ENCODE measurements around the gene NFKBIB. TPM values are rescaled to one million over a fixed set of nuclear protein-coding genes. Genes with fewer than 3 reads are reported as not detected.

The NFKBIB gene
- total RNA-seq, 1 experiment from 2014 or later, result 13.5 TPM

- Histone ChIP-seq H3K36me3 (ENCODE audit: insufficient read depth, low read length) (no peaks in the 10 kb centered on the region), H3K9me2 (replicated peaks; ENCODE audit: insufficient read depth, low read length) (no peaks in the 10 kb centered on the region), H3K9me3 (ENCODE audit: low read length) (no peaks in the 10 kb centered on the region), H3K4me3 (ENCODE audit: low read length) (no peak overlapping the region), H3K79me2 (ENCODE audit: low read length) (no peaks in the 10 kb centered on the region), H3K4me1 (ENCODE audit: low read length) (no peaks in the 10 kb centered on the region), H2AFZ (ENCODE audit: low read length) (no peak overlapping the region), H3K9ac (ENCODE audit: low read length) (no peak overlapping the region), H3K4me2 (ENCODE audit: low read depth, low read length, poor library complexity, severe bottlenecking) (no peak overlapping the region), H3K27ac (ENCODE audit: low read length) (no peak overlapping the region), H3K27me3 (ENCODE audit: low read length) (no peaks in the 10 kb centered on the region), H4K20me1 (ENCODE audit: insufficient read depth, low read depth, low read length) (no peaks in the 10 kb centered on the region)
- no peak for DNase-seq
Measured at GRCh38 chr19:38915329-38916321, 15.9 kb downstream of the NFKBIB start.

GRCh38 chr19:38917516-38917915 is 17.7 kb downstream of the NFKBIB start:
- Histone ChIP-seq H3K4me2 (ENCODE audit: low read depth, low read length, poor library complexity, severe bottlenecking) (no peak overlapping the region), H2AFZ (ENCODE audit: low read length) (no peak overlapping the region), H4K20me1 (ENCODE audit: insufficient read depth, low read depth, low read length) (no peaks in the 10 kb centered on the region), H3K36me3 (ENCODE audit: insufficient read depth, low read length) (no peaks in the 10 kb centered on the region), H3K79me2 (ENCODE audit: low read length) (no peaks in the 10 kb centered on the region), H3K4me1 (ENCODE audit: low read length) (no peaks in the 10 kb centered on the region), H3K4me3 (ENCODE audit: low read length) (no peak overlapping the region), H3K9ac (ENCODE audit: low read length) (no peak overlapping the region), H3K27me3 (ENCODE audit: low read length) (no peaks in the 10 kb centered on the region), H3K9me3 (ENCODE audit: low read length) (no peaks in the 10 kb centered on the region), H3K27ac (ENCODE audit: low read length) (no peak overlapping the region), H3K9me2 (replicated peaks; ENCODE audit: insufficient read depth, low read length) (no peaks in the 10 kb centered on the region)
- no peak for DNase-seq

GRCh38 chr19:38917921-38918491 is 18.2 kb downstream of the NFKBIB start:
- DNase-seq, result no peak
- Histone ChIP-seq H3K79me2 (ENCODE audit: low read length) (no peaks in the 10 kb centered on the region), H3K4me2 (ENCODE audit: low read depth, low read length, poor library complexity, severe bottlenecking) (no peak overlapping the region), H3K9me3 (ENCODE audit: low read length) (no peaks in the 10 kb centered on the region), H4K20me1 (ENCODE audit: insufficient read depth, low read depth, low read length) (no peaks in the 10 kb centered on the region), H3K9ac (ENCODE audit: low read length) (no peak overlapping the region), H3K27ac (ENCODE audit: low read length) (no peak overlapping the region), H3K4me3 (ENCODE audit: low read length) (no peak overlapping the region), H3K4me1 (ENCODE audit: low read length) (no peaks in the 10 kb centered on the region), H3K27me3 (ENCODE audit: low read length) (no peaks in the 10 kb centered on the region), H3K9me2 (replicated peaks; ENCODE audit: insufficient read depth, low read length) (no peaks in the 10 kb centered on the region), H3K36me3 (ENCODE audit: insufficient read depth, low read length) (no peaks in the 10 kb centered on the region), H2AFZ (ENCODE audit: low read length) (no peak overlapping the region)

GRCh38 chr19:38918526-38918925 is 18.8 kb downstream of the NFKBIB start:
- H4K20me1 ChIP-seq (ENCODE audit: insufficient read depth, low read depth, low read length), result no peaks in the 10 kb centered on the region
- no peaks in the 10 kb centered on the region for H3K79me2 ChIP-seq (ENCODE audit: low read length)
- H2AFZ ChIP-seq (ENCODE audit: low read length), result no peak overlapping the region
- no peak overlapping the region for H3K9ac ChIP-seq (ENCODE audit: low read length)
- no peaks in the 10 kb centered on the region for H3K27me3 ChIP-seq (ENCODE audit: low read length)
- no peak overlapping the region for H3K4me2 ChIP-seq (ENCODE audit: low read depth, low read length, poor library complexity, severe bottlenecking)
- H3K9me2 ChIP-seq (replicated peaks; ENCODE audit: insufficient read depth, low read length), result no peaks in the 10 kb centered on the region
- no peak for DNase-seq
- H3K27ac ChIP-seq (ENCODE audit: low read length), result no peak overlapping the region
- no peaks in the 10 kb centered on the region for H3K36me3 ChIP-seq (ENCODE audit: insufficient read depth, low read length)
- H3K4me3 ChIP-seq (ENCODE audit: low read length), result no peak overlapping the region
- H3K9me3 ChIP-seq (ENCODE audit: low read length), result no peaks in the 10 kb centered on the region
- H3K4me1 ChIP-seq (ENCODE audit: low read length), result no peaks in the 10 kb centered on the region

GRCh38 chr19:38919837-38920601 is 20.2 kb downstream of the NFKBIB start:
- 0 out of 2 replicates have a peak, but pooled peaks cover 3% of the 10 kb centered on the region for H3K36me3 ChIP-seq (ENCODE audit: insufficient read depth, low read length)

GRCh38 chr19:38920602-38921419 is 21.0 kb downstream of the NFKBIB start:
- Histone ChIP-seq H3K36me3 (ENCODE audit: insufficient read depth, low read length) (0 out of 2 replicates have a peak, but pooled peaks cover 3% of the 10 kb centered on the region), H3K4me1 (ENCODE audit: low read length) (no peaks in the 10 kb centered on the region), H3K9ac (ENCODE audit: low read length) (no peak overlapping the region), H3K79me2 (ENCODE audit: low read length) (no peaks in the 10 kb centered on the region), H3K9me3 (ENCODE audit: low read length) (no peaks in the 10 kb centered on the region), H3K4me2 (ENCODE audit: low read depth, low read length, poor library complexity, severe bottlenecking) (no peak overlapping the region), H4K20me1 (ENCODE audit: insufficient read depth, low read depth, low read length) (no peaks in the 10 kb centered on the region), H3K27ac (ENCODE audit: low read length) (no peak overlapping the region), H3K4me3 (ENCODE audit: low read length) (no peak overlapping the region), H3K27me3 (ENCODE audit: low read length) (no peaks in the 10 kb centered on the region), H3K9me2 (replicated peaks; ENCODE audit: insufficient read depth, low read length) (no peaks in the 10 kb centered on the region), H2AFZ (ENCODE audit: low read length) (no peak overlapping the region)
- DNase-seq, result no peak

More at GRCh38 chr19:38919837-38920601, 20.2 kb downstream of the NFKBIB start:
- Histone ChIP-seq H3K4me3 (ENCODE audit: low read length) (no peak overlapping the region), H4K20me1 (ENCODE audit: insufficient read depth, low read depth, low read length) (no peaks in the 10 kb centered on the region), H3K9me2 (replicated peaks; ENCODE audit: insufficient read depth, low read length) (no peaks in the 10 kb centered on the region), H3K27me3 (ENCODE audit: low read length) (no peaks in the 10 kb centered on the region), H3K4me1 (ENCODE audit: low read length) (no peaks in the 10 kb centered on the region), H3K4me2 (ENCODE audit: low read depth, low read length, poor library complexity, severe bottlenecking) (no peak overlapping the region), H3K79me2 (ENCODE audit: low read length) (no peaks in the 10 kb centered on the region), H2AFZ (ENCODE audit: low read length) (no peak overlapping the region), H3K27ac (ENCODE audit: low read length) (no peak overlapping the region), H3K9ac (ENCODE audit: low read length) (no peak overlapping the region), H3K9me3 (ENCODE audit: low read length) (no peaks in the 10 kb centered on the region)
- DNase-seq, result no peak

GRCh38 chr19:38921420-38922274 is 21.9 kb downstream of the NFKBIB start:
- Histone ChIP-seq H3K79me2 (ENCODE audit: low read length) (no peaks in the 10 kb centered on the region), H3K36me3 (ENCODE audit: insufficient read depth, low read length) (0 out of 2 replicates have a peak, but pooled peaks cover 3% of the 10 kb centered on the region), H3K4me2 (ENCODE audit: low read depth, low read length, poor library complexity, severe bottlenecking) (no peak overlapping the region), H3K9ac (ENCODE audit: low read length) (no peak overlapping the region), H3K4me1 (ENCODE audit: low read length) (no peaks in the 10 kb centered on the region), H3K9me2 (replicated peaks; ENCODE audit: insufficient read depth, low read length) (no peaks in the 10 kb centered on the region), H3K9me3 (ENCODE audit: low read length) (no peaks in the 10 kb centered on the region), H3K27ac (ENCODE audit: low read length) (no peak overlapping the region), H3K27me3 (ENCODE audit: low read length) (no peaks in the 10 kb centered on the region), H4K20me1 (ENCODE audit: insufficient read depth, low read depth, low read length) (no peaks in the 10 kb centered on the region), H3K4me3 (ENCODE audit: low read length) (no peak overlapping the region), H2AFZ (ENCODE audit: low read length) (no peak overlapping the region)
- no peak for DNase-seq
